ENCODE data around the gene TMEM8B.

GRCh38 chr9:35790025-35790384 is 39.0 kb upstream of the TMEM8B start:
- TF ChIP-seq POLR2A (IDR thresholded peaks at IDR 0.05; ENCODE audit: borderline replicate concordance, extremely low read depth, insufficient read depth, insufficient read length) (no peak), CTCF (IDR thresholded peaks at IDR 0.05 in 2 of 3, conservative IDR thresholded peaks at IDR 0.05 in 1 of 3; ENCODE audit: borderline replicate concordance in 1 of 3, insufficient read depth in 1 of 3, low read depth in 2 of 3, low read length in 2 of 3) (no peak), REST (IDR thresholded peaks at IDR 0.05; ENCODE audit: low read depth) (no peak), MAX (IDR thresholded peaks at IDR 0.05) (no peak), EZH2phosphoT487 (IDR thresholded peaks at IDR 0.05; ENCODE audit: borderline replicate concordance) (no peak)
